K562 (cell line): Measurements from ENCODE around the gene SMC1A. TPM values are rescaled to one million over a fixed set of nuclear protein-coding genes. Genes with fewer than 3 reads are reported as not detected.
A peak's percentile ranks its signal among the peaks of the same experiment; 100 is the strongest.

ENCODE experiments used
- ASH1L ChIP-seq: fragments of 450-650 bp; IDR thresholded peaks from 2 replicates; pipeline ENCODE4 v1.6.1; 2018; ENCODE audit warnings: borderline replicate concordance, mild to moderate bottlenecking, low read depth; ENCODE audit not compliant: partially characterized antibody
- CEBPG ChIP-seq, 3 experiments: fragments of 200-800 bp in 1 of 3; sonication (Bioruptor generic) in 1 of 3; sonication (generic) in 1 of 3; formaldehyde crosslinking in 1 of 3; IDR thresholded peaks in 2 of 3; conservative IDR thresholded peaks in 1 of 3; 2 replicates each; pipeline versions ENCODE4 v1.6.1 to v1.8.0; 2016 to 2022; ENCODE audit warnings: missing compliant biosample characterization in 2 of 3, missing genetic modification characterization in 2 of 3, mild to moderate bottlenecking in 1 of 3, missing genetic modification reagents in 1 of 3
- DPF2 ChIP-seq: fragments of 450-650 bp; IDR thresholded peaks from 2 replicates; pipeline ENCODE4 v1.6.1; 2016
- EHMT2 ChIP-seq: fragments of 450-650 bp; IDR thresholded peaks from 2 replicates; pipeline ENCODE4 v1.6.1; 2018; ENCODE audit warnings: antibody characterized with exemption
- FOXK1 ChIP-seq: sonication (generic); formaldehyde crosslinking; IDR thresholded peaks from 2 replicates; pipeline ENCODE4 v1.8.0; 2022; ENCODE audit warnings: missing genetic modification reagents, mild to moderate bottlenecking, borderline replicate concordance
- LEF1 ChIP-seq: fragments of 450-650 bp; IDR thresholded peaks from 2 replicates; pipeline ENCODE4 v1.6.1; 2016; ENCODE audit warnings: mild to moderate bottlenecking
- MXI1 ChIP-seq: IDR thresholded peaks from 2 replicates; pipeline ENCODE4 v1.6.1; 2011; ENCODE audit warnings: low read depth, mild to moderate bottlenecking, improper control_type of control experiment, low read length
- MYNN ChIP-seq, 2 experiments: sonication (generic); formaldehyde crosslinking in 1 of 2; IDR thresholded peaks; 2 replicates each; pipeline versions ENCODE4 v1.5.0 to v1.6.1; 2016 to 2020; ENCODE audit warnings: antibody characterized with exemption in 1 of 2, missing genetic modification reagents in 1 of 2
- NEUROD1 ChIP-seq: fragments of 150-350 bp; IDR thresholded peaks from 2 replicates; pipeline ENCODE4 v1.6.1; 2014; ENCODE audit warnings: borderline replicate concordance, low read length, low read depth; ENCODE audit not compliant: partially characterized antibody
- OTX1 ChIP-seq: fragments of 450-650 bp; formaldehyde crosslinking; IDR thresholded peaks from 2 replicates; pipeline ENCODE4 v1.4.0; 2022; ENCODE audit warnings: mild to moderate bottlenecking
- RBM25 ChIP-seq: fragments of 200-400 bp; formaldehyde crosslinking; IDR thresholded peaks from 2 replicates; pipeline ENCODE4 v1.6.1; 2018; ENCODE audit warnings: low read length, low read depth, moderate library complexity; ENCODE audit not compliant: severe bottlenecking
- RFX5 ChIP-seq: IDR thresholded peaks from 2 replicates; pipeline ENCODE4 v1.6.1; 2011; ENCODE audit warnings: low read depth, mild to moderate bottlenecking, improper control_type of control experiment, low read length
- SMARCA5 ChIP-seq: fragments of 450-650 bp; IDR thresholded peaks from 2 replicates; pipeline ENCODE4 v1.6.1; 2016
- ZC3H11A ChIP-seq: IDR thresholded peaks from 2 replicates; pipeline ENCODE4 v1.6.1; 2012; ENCODE audit warnings: low read depth, low read length, improper control_type of control experiment
- ZNF318 ChIP-seq, 2 experiments: fragments of 450-650 bp; IDR thresholded peaks; 2 replicates each; pipeline ENCODE4 v1.6.1; 2016; ENCODE audit warnings: mild to moderate bottlenecking in 2 of 2, borderline replicate concordance in 1 of 2, low read depth in 1 of 2, moderate library complexity in 1 of 2
- ZNF449 ChIP-seq: fragments of 250-450 bp; sonication (Bioruptor Pico); IDR thresholded peaks from 2 replicates; pipeline ENCODE4 v1.8.0; 2022; ENCODE audit warnings: moderate library complexity, mild to moderate bottlenecking, inconsistent platforms
- polyA plus RNA-seq, 8 experiments: library from polyadenylated mRNA; depleted of rRNA in 4 of 8; stranded (reverse) in 5 of 8; unstranded in 3 of 8; fragments of >200 nt; fragmentation: Nextera tagmentation in 2 of 8; fragmentation: Illumina TruSeq in 1 of 8; extraction: Ambion mirVana in 2 of 8; extraction: Trizol in 1 of 8; gene quantifications; 2 replicates each; pipeline versions ENCODE4 v1.2.1 to v1.2.3, GENCODE V29; 2011 to 2014; ENCODE audit warnings: inconsistent platforms in 1 of 8, missing spikeins in 1 of 8
- total RNA-seq, 7 experiments: library from RNA; depleted of rRNA in 6 of 7; stranded (reverse); fragments of >200 nt in 6 of 7; fragmentation: Illumina TruSeq in 2 of 7; extraction: Trizol in 2 of 7; gene quantifications; 2 replicates each; pipeline versions ENCODE4 v1.2.1 to v1.2.3, GENCODE V29; 2011 to 2021; ENCODE audit warnings: low replicate concordance in 1 of 7
- TF ChIP-seq, protein P1 (sequence below): sonication (generic); formaldehyde crosslinking; IDR thresholded peaks from 2 replicates; pipeline ENCODE4 v1.8.0; 2022; ENCODE audit warnings: mild to moderate bottlenecking, missing genetic modification reagents

SMC1A gene
- total and polyA plus RNA-seq, 9 of the 15 experiments (the other 6 are each of a cell fraction or from before 2014, with no cell fraction given) = 28.5 to 126 (median 71.2) TPM

- TF ChIP-seq RFX5 (no peak), CEBPG (CRISPR knock-in tag; IDR thresholded peaks at IDR 0.05) (peak; percentile 73), CEBPG (tag; conservative IDR thresholded peaks at IDR 0.05 in 1 of 2, IDR thresholded peaks at IDR 0.05 in 1 of 2) (peak; percentile 77 to 92), MXI1 (no peak), OTX1 (CRISPR knock-in tag) (no peak), SMARCA5 (no peak), ZNF318 (IDR thresholded peaks at IDR 0.05; ENCODE audit: borderline replicate concordance in 1 of 2, low read depth in 1 of 2) (peak in 1 of 2 experiments; percentile 36; a peak in 1 of 4 replicates), FOXK1 (CRISPR knock-in tag) (no peak), MYNN (IDR thresholded peaks at IDR 0.05) (no peak; the same call in 1 of the 2 replicates), MYNN (CRISPR knock-in tag; IDR thresholded peaks at IDR 0.05) (no peak), EHMT2 (peak; percentile 93), RBM25 (no peak), ZC3H11A (no peak), ZNF449 (CRISPR knock-in tag) (no peak), LEF1 (peak; percentile 87), DPF2 (peak; percentile 96), ASH1L (no peak), NEUROD1 (no peak)
- TF ChIP-seq, protein P1, sequence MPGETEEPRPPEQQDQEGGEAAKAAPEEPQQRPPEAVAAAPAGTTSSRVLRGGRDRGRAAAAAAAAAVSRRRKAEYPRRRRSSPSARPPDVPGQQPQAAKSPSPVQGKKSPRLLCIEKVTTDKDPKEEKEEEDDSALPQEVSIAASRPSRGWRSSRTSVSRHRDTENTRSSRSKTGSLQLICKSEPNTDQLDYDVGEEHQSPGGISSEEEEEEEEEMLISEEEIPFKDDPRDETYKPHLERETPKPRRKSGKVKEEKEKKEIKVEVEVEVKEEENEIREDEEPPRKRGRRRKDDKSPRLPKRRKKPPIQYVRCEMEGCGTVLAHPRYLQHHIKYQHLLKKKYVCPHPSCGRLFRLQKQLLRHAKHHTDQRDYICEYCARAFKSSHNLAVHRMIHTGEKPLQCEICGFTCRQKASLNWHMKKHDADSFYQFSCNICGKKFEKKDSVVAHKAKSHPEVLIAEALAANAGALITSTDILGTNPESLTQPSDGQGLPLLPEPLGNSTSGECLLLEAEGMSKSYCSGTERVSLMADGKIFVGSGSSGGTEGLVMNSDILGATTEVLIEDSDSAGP (CRISPR knock-in tag) = no peak
Observed at GRCh38 chrX:53374222-53374820, 48.1 kb downstream of the SMC1A start (continued).
